Measurements from ENCODE around the gene LRRC27.

The LRRC27 gene

GRCh38 chr10:132381741-132382140, 49.7 kb downstream of the LRRC27 start:
- no peak for TF ChIP-seq MAX (IDR thresholded peaks at IDR 0.05)
- no peak for TF ChIP-seq ZBTB7A (IDR thresholded peaks at IDR 0.05; ENCODE audit: low read depth)
- TF ChIP-seq CREB1 (IDR thresholded peaks at IDR 0.05; ENCODE audit: low read depth): no peak
- no peak for TF ChIP-seq REST (IDR thresholded peaks at IDR 0.05; ENCODE audit: low read depth)
- no peak for TF ChIP-seq YY1 (IDR thresholded peaks at IDR 0.05; ENCODE audit: low read depth)
- no peak for TF ChIP-seq TAF1 (IDR thresholded peaks at IDR 0.05; ENCODE audit: low read depth)
- no peak for TF ChIP-seq EP300 (IDR thresholded peaks at IDR 0.05; ENCODE audit: borderline replicate concordance)
- no peak for TF ChIP-seq TCF12 (IDR thresholded peaks at IDR 0.05; ENCODE audit: low read depth)
- no peak for TF ChIP-seq NFIC (IDR thresholded peaks at IDR 0.05)
- TF ChIP-seq USF1 (IDR thresholded peaks at IDR 0.05): no peak
- TF ChIP-seq FOXM1 (IDR thresholded peaks at IDR 0.05; ENCODE audit: borderline replicate concordance, low read depth): no peak
- no peak for TF ChIP-seq RAD21 (IDR thresholded peaks at IDR 0.05; ENCODE audit: low read depth)
- TF ChIP-seq CEBPB (IDR thresholded peaks at IDR 0.05): no peak
- TF ChIP-seq EGR1 (IDR thresholded peaks at IDR 0.05): no peak
- TF ChIP-seq TEAD4 (IDR thresholded peaks at IDR 0.05): no peak

- no peak for TF ChIP-seq CREB1 (IDR thresholded peaks at IDR 0.05; ENCODE audit: low read depth)
- no peak for TF ChIP-seq TEAD4 (IDR thresholded peaks at IDR 0.05)
- no peak for TF ChIP-seq TCF12 (IDR thresholded peaks at IDR 0.05; ENCODE audit: low read depth)
- TF ChIP-seq USF1 (IDR thresholded peaks at IDR 0.05): no peak
- TF ChIP-seq REST (IDR thresholded peaks at IDR 0.05; ENCODE audit: low read depth): no peak
- no peak for TF ChIP-seq YY1 (IDR thresholded peaks at IDR 0.05; ENCODE audit: low read depth)
- no peak for TF ChIP-seq FOXM1 (IDR thresholded peaks at IDR 0.05; ENCODE audit: borderline replicate concordance, low read depth)
- no peak for TF ChIP-seq EP300 (IDR thresholded peaks at IDR 0.05; ENCODE audit: borderline replicate concordance)
- TF ChIP-seq MAX (IDR thresholded peaks at IDR 0.05): no peak
- no peak for TF ChIP-seq ZBTB7A (IDR thresholded peaks at IDR 0.05; ENCODE audit: low read depth)
- no peak for TF ChIP-seq TAF1 (IDR thresholded peaks at IDR 0.05; ENCODE audit: low read depth)
- TF ChIP-seq EGR1 (IDR thresholded peaks at IDR 0.05): no peak
- TF ChIP-seq NFIC (IDR thresholded peaks at IDR 0.05): no peak
- TF ChIP-seq CEBPB (IDR thresholded peaks at IDR 0.05): no peak
- no peak for TF ChIP-seq RAD21 (IDR thresholded peaks at IDR 0.05; ENCODE audit: low read depth)
Observed at GRCh38 chr10:132382231-132382922, 50.4 kb downstream of the LRRC27 start.

- TF ChIP-seq FOXM1 (IDR thresholded peaks at IDR 0.05; ENCODE audit: borderline replicate concordance, low read depth) (no peak), RAD21 (IDR thresholded peaks at IDR 0.05; ENCODE audit: low read depth) (no peak), EGR1 (IDR thresholded peaks at IDR 0.05) (no peak), NFIC (IDR thresholded peaks at IDR 0.05) (no peak), YY1 (IDR thresholded peaks at IDR 0.05; ENCODE audit: low read depth) (no peak), ZBTB7A (IDR thresholded peaks at IDR 0.05; ENCODE audit: low read depth) (no peak), CREB1 (IDR thresholded peaks at IDR 0.05; ENCODE audit: low read depth) (no peak), TAF1 (IDR thresholded peaks at IDR 0.05; ENCODE audit: low read depth) (no peak), MAX (IDR thresholded peaks at IDR 0.05) (no peak), CEBPB (IDR thresholded peaks at IDR 0.05) (no peak), TCF12 (IDR thresholded peaks at IDR 0.05; ENCODE audit: low read depth) (no peak), USF1 (IDR thresholded peaks at IDR 0.05) (no peak), REST (IDR thresholded peaks at IDR 0.05; ENCODE audit: low read depth) (no peak), EP300 (IDR thresholded peaks at IDR 0.05; ENCODE audit: borderline replicate concordance) (no peak), TEAD4 (IDR thresholded peaks at IDR 0.05) (no peak)
Observed at GRCh38 chr10:132383101-132383500, 51.1 kb downstream of the LRRC27 start.
